CD4-positive, alpha-beta memory T cell (primary cell): ENCODE data around the gene DGUOK. TPM values are rescaled to one million over a fixed set of nuclear protein-coding genes. Genes with fewer than 3 reads are reported as not detected.
A peak's percentile ranks its signal among the peaks of the same experiment; 100 is the strongest.

Experiments used
- CTCF ChIA-PET: fragments of 350-600 bp; sonication (Branson Sonifier 250); formaldehyde crosslinking; loops from one replicate; lab custom pipeline; 2021; ENCODE audit warnings: inconsistent platforms; ENCODE audit not compliant: partially characterized antibody; lab: Charles Lee
- POLR2A ChIA-PET: fragments of 350-600 bp; sonication (Branson Sonifier 250); formaldehyde crosslinking; loops from one replicate; lab custom pipeline; 2021; ENCODE audit not compliant: partially characterized antibody; lab: Charles Lee
- DNase-seq, 5 donors: peaks; one replicate each; pipeline versions ENCODE4 v3.0.0 to v3.0.0-alpha.2; 2020 to 2022; ENCODE audit warnings: mixed read lengths in 1 of 5
- H3K27ac ChIP-seq: one replicate; pipeline ENCODE4 v1.7.0; 2013; ENCODE audit warnings: low read depth, low read length
- H3K27me3 ChIP-seq: 2 replicates; pipeline ENCODE4 v1.7.0; 2013; ENCODE audit warnings: mild to moderate bottlenecking, low read length, moderate library complexity; ENCODE audit not compliant: insufficient read depth
- H3K36me3 ChIP-seq: 2 replicates; pipeline ENCODE4 v1.7.0; 2013; ENCODE audit warnings: mild to moderate bottlenecking, low read length, moderate library complexity; ENCODE audit not compliant: insufficient read depth
- H3K4me1 ChIP-seq: 2 replicates; pipeline ENCODE4 v1.7.0; 2013; ENCODE audit warnings: mild to moderate bottlenecking, low read length, moderate library complexity; ENCODE audit not compliant: insufficient read depth
- H3K4me3 ChIP-seq, 2 donors: one replicate each; pipeline ENCODE4 v1.7.0; 2013; ENCODE audit warnings: low read length in 2 of 2, mild to moderate bottlenecking in 1 of 2
- H3K9me3 ChIP-seq, 2 donors: one replicate each; pipeline ENCODE4 v1.7.0; 2013; ENCODE audit warnings: low read length in 2 of 2, control low read depth in 1 of 2; ENCODE audit not compliant: control insufficient read depth in 1 of 2
- H3K27ac Mint-ChIP-seq, 7 donors: one replicate each; pipeline ENCODE4 v1.8.0; 2020 to 2021; ENCODE audit warnings: mixed read lengths in 7 of 7, mild to moderate bottlenecking in 6 of 7, inconsistent platforms in 3 of 7, moderate library complexity in 3 of 7
- H3K27me3 Mint-ChIP-seq, 2 donors: one replicate each; pipeline ENCODE4 v1.8.0; 2020 to 2021; ENCODE audit warnings: mixed read lengths in 2 of 2
- H3K36me3 Mint-ChIP-seq, 2 donors: one replicate each; pipeline ENCODE4 v1.8.0; 2020 to 2021; ENCODE audit warnings: mixed read lengths in 2 of 2, inconsistent platforms in 1 of 2, mild to moderate bottlenecking in 1 of 2
- H3K4me1 Mint-ChIP-seq, 4 donors: one replicate each; pipeline ENCODE4 v1.8.0; 2020 to 2021; ENCODE audit warnings: mixed read lengths in 4 of 4, mild to moderate bottlenecking in 1 of 4
- H3K4me3 Mint-ChIP-seq, 8 donors: one replicate each; pipeline ENCODE4 v1.8.0; 2020 to 2021; ENCODE audit warnings: mixed read lengths in 8 of 8, mild to moderate bottlenecking in 7 of 8, moderate library complexity in 6 of 8, inconsistent platforms in 3 of 8
- H3K9me3 Mint-ChIP-seq, 8 donors: one replicate each; pipeline ENCODE4 v1.8.0; 2020 to 2021; ENCODE audit warnings: mixed read lengths in 8 of 8, mild to moderate bottlenecking in 5 of 8, inconsistent platforms in 3 of 8, moderate library complexity in 1 of 8
- intact Hi-C: fragments of 100-400 bp; cut with micrococcal nuclease; formaldehyde crosslinking; loops from one replicate; pipeline ENCODE4 v1.15.1; 2023
- polyA plus RNA-seq, 2 donors: library from polyadenylated mRNA; unstranded; fragments of 300-500 nt; fragmentation: Illumina TruSeq; gene quantifications; one replicate each; pipeline ENCODE4 v1.2.3, GENCODE V29; 2021
- total RNA-seq, 2 experiments: library from RNA; stranded (reverse); gene quantifications; one replicate each; pipeline ENCODE4 v1.2.3, GENCODE V29; 2021

Gene DGUOK
- total and polyA plus RNA-seq, 4 experiments from 2014 or later, result 52.2 to 199 (median 120) TPM

DNA sequence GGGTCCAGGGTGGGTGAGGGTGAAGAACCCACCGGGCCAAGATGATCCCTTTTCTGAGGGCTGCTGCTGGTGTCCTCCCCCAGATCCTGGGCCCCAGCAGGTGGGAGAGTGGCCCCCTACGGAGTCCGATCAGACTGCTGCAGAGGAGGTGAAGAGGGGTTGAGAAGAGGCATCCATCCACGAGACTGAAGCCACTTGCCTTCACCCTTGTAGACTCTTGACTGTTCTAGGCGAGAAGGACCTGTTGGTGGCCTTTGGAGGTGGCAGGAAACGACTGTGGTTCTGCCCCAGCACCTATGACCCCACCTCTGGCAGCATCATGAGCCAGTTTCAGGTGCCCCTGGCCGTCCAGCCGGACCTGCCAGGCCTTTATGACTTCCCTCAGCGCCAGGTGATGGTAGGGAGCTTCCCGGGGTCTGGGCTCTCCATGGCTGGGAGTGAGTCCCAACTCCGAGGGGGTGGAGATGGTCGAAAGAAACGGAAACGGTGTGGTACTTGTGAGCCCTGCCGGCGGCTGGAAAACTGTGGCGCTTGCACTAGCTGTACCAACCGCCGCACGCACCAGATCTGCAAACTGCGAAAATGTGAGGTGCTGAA lies 59.5 kb downstream of the DGUOK start:
- H3K27me3 ChIP-seq, result no peaks in the 10 kb centered on the region
- POLR2A ChIA-PET, result interaction anchor here (0.6 to 5.0 kb wide), 16 partner anchors 9 to 249 kb away, joined by 3 to 34 read pairs (median 8); partner anchors contain the start of genes DGUOK, STAMBP and TPRKB
- Mint-ChIP-seq H3K27ac (peak overlapping the region; percentile 34 to 96 (median 87)), H3K27me3 (no peaks in the 10 kb centered on the region), H3K4me3 (peak overlapping the region; percentile 81 to 92 (median 84)), H3K4me1 (peaks cover 55 to 83% (median 67%) of the 10 kb centered on the region in 4 donors), H3K9me3 (peaks cover 0 to 3% (median 0%) of the 10 kb centered on the region in 8 donors), H3K36me3 (peaks cover 20 to 28% of the 10 kb centered on the region in 2 donors)
- CTCF ChIA-PET, result interaction anchor here (1.3 to 5.7 kb wide), 8 partner anchors 15 to 162 kb away, joined by 3 to 71 read pairs (median 22); partner anchors contain the start of gene STAMBP
- intact Hi-C loops, result loop anchor here (1.0 to 10.0 kb wide), 4 partner anchors 15 to 751 kb away; partner anchors contain the start of genes CCT7, DGUOK and PRADC1
- H3K27ac ChIP-seq, result peak overlapping the region; percentile 75
- H3K4me1 ChIP-seq, result peaks cover 71% of the 10 kb centered on the region
- peak overlapping the region; percentile 52 to 73 for H3K4me3 ChIP-seq
- H3K36me3 ChIP-seq, result no peaks in the 10 kb centered on the region
- peak; percentile 33 to 54 (median 43) for DNase-seq
- no peaks in the 10 kb centered on the region for H3K9me3 ChIP-seq

DNA sequence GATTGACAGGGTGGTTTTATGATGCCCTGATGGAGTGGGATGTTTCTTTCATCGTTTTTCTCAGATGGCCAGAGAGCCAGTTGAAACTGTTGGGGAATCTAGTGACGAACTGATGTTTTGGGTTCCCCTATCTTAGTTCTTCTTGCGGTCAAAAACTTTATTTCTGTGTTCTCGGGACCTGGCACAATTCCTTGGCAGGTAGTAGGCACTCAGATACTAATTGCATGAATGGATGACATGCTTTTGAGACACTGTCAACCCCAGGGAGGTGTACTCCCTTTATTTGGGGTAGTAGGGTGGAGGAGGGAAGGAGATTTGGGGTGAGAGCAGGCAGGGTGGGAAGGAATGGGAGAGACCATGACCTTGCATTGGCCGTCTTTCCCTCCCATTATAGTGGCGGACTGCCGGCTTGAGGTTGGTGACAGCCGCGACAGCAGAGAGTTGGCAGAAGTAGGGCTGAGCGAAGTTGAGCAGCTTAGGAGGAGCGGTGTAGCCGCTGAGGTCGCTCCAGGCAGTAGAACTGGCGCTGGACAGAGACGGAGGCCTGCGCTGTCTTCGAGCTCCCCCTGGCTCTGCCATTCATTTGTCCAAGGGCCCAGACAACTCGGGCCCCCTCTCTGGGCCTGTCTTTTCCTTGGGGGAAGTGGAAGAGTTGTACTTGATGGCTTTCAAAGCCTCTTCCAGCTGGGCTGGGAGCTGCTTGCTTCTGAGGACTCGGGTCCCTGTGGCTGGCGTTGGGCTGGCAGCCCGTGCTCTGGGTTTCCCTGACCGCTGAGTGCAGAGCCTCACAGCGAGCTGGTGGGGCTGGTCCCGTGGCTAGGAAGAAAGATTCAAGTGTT lies 60.6 kb downstream of the DGUOK start:
- DNase-seq, result peak in 3 of 5 donors; percentile 35 to 40 (median 36)
- Mint-ChIP-seq H3K9me3 (peaks cover 0 to 4% (median 1%) of the 10 kb centered on the region in 8 donors), H3K27me3 (no peaks in the 10 kb centered on the region), H3K36me3 (peaks cover 25 to 31% of the 10 kb centered on the region in 2 donors), H3K4me3 (peak overlapping the region; percentile 81 to 92 (median 84)), H3K4me1 (peaks cover 52 to 80% (median 64%) of the 10 kb centered on the region in 4 donors), H3K27ac (peak overlapping the region; percentile 66 to 96 (median 87))
- intact Hi-C loops, result loop anchor here (1.0 to 10.0 kb wide), 5 partner anchors 17 to 753 kb away; partner anchors contain the start of genes CCT7 and PRADC1
- H3K36me3 ChIP-seq, result no peaks in the 10 kb centered on the region
- ChIA-PET POLR2A (interaction anchor here (0.6 to 5.0 kb wide), 16 partner anchors 8 to 162 kb away, joined by 3 to 34 read pairs (median 8); partner anchors contain the start of genes DGUOK and STAMBP), CTCF (interaction anchor here (0.6 to 5.7 kb wide), 23 partner anchors 8 to 165 kb away, joined by 3 to 71 read pairs (median 5); partner anchors contain the start of gene STAMBP)
- H3K4me3 ChIP-seq, result peak overlapping the region; percentile 50 to 73
- H3K27me3 ChIP-seq, result no peaks in the 10 kb centered on the region
- no peaks in the 10 kb centered on the region for H3K9me3 ChIP-seq
- peaks cover 74% of the 10 kb centered on the region for H3K4me1 ChIP-seq
- H3K27ac ChIP-seq, result peak overlapping the region; percentile 75

GRCh38 chr2:73987948-73988700 lies 61.4 kb downstream of the DGUOK start:
- Mint-ChIP-seq H3K27ac (peak overlapping the region; percentile 30 to 96 (median 85)), H3K27me3 (no peaks in the 10 kb centered on the region), H3K36me3 (peaks cover 25 to 32% of the 10 kb centered on the region in 2 donors), H3K9me3 (peaks cover 0 to 4% (median 1%) of the 10 kb centered on the region in 8 donors), H3K4me3 (peak overlapping the region; percentile 81 to 92 (median 84)), H3K4me1 (peaks cover 49 to 79% (median 64%) of the 10 kb centered on the region in 4 donors)
- no peaks in the 10 kb centered on the region for H3K9me3 ChIP-seq
- ChIA-PET POLR2A (interaction anchor here (0.6 to 5.0 kb wide), 14 partner anchors 9 to 161 kb away, joined by 3 to 34 read pairs (median 5); partner anchors contain the start of genes DGUOK and STAMBP), CTCF (interaction anchor here (0.6 to 5.7 kb wide), 19 partner anchors 9 to 165 kb away, joined by 3 to 71 read pairs (median 5); partner anchors contain the start of gene STAMBP)
- no peak for DNase-seq
- intact Hi-C loops, result loop anchor here (1.0 to 10.0 kb wide), 5 partner anchors 17 to 753 kb away; partner anchors contain the start of genes CCT7 and PRADC1
- peak overlapping the region; percentile 50 to 73 for H3K4me3 ChIP-seq
- H3K27me3 ChIP-seq, result no peaks in the 10 kb centered on the region
- peaks cover 76% of the 10 kb centered on the region for H3K4me1 ChIP-seq
- H3K36me3 ChIP-seq, result no peaks in the 10 kb centered on the region
- H3K27ac ChIP-seq, result peak overlapping the region; percentile 75

GRCh38 chr2:73989972-73990371 lies 63.3 kb downstream of the DGUOK start:
- ChIA-PET CTCF (interaction anchor here (5.7 kb wide), 1 partner anchor 80 kb away, joined by 71 read pairs; no protein-coding TSS in a partner anchor), POLR2A (no interaction called here)
- Mint-ChIP-seq H3K27ac (peak overlapping the region in 3 of 7 donors; percentile 31 to 66 (median 41)), H3K27me3 (no peaks in the 10 kb centered on the region), H3K4me3 (peak overlapping the region in 2 of 8 donors; percentile 39 to 57), H3K36me3 (peaks cover 25 to 36% of the 10 kb centered on the region in 2 donors), H3K9me3 (peaks cover 0 to 4% (median 1%) of the 10 kb centered on the region in 8 donors), H3K4me1 (peaks cover 54 to 83% (median 71%) of the 10 kb centered on the region in 4 donors)
- no peaks in the 10 kb centered on the region for H3K36me3 ChIP-seq
- intact Hi-C loops, result loop anchor here (10.0 kb wide), 1 partner anchor 755 kb away; the partner anchor contains the start of genes CCT7 and PRADC1
- H3K4me1 ChIP-seq, result peaks cover 79% of the 10 kb centered on the region
- no peak overlapping the region for H3K4me3 ChIP-seq
- H3K27ac ChIP-seq, result no peak overlapping the region
- no peaks in the 10 kb centered on the region for H3K27me3 ChIP-seq
- no peak for DNase-seq
- H3K9me3 ChIP-seq, result no peaks in the 10 kb centered on the region

DNA sequence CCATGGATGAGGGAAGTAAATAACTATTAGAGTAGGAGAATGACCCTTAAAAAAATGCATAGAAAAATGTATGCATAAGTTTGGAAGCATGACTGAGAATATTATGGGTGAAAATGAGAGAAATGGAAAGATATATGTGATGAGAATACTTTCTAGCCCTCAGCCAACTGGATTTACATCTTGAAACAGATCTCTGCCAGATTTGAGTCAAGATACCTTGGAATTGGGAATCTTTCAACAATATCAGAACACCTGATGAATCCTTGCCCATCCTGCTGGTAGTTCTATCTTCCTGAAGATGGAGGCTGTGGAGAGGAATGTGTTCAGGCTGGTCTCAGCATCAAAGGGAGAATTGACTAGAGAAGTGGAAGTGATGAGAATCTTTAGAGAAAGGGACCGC lies 63.9 kb downstream of the DGUOK start:
- H3K36me3 Mint-ChIP-seq, result peaks cover 25 to 35% of the 10 kb centered on the region in 2 donors

DNA sequence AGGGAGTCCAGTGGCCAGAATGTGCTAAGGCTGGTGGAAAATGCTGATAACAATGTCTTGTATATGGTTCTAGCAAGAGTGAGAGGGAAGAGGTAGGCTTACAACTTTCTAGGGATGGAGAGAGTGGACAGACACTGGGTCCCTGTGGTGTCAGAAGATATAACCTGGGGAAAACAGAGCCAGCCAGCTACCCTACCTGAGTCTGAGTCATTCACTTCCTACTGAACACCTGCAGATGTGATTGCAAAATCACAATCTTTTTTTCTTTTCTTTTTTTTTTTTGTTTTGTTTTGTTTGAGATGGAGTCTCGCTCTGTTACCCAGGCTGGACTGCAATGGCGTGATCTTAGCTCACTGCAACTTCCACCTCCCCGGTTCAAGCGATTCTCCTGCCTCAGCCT lies 65.4 kb downstream of the DGUOK start:
- no peak overlapping the region for H3K4me3 ChIP-seq
- DNase-seq, result no peak
- no peaks in the 10 kb centered on the region for H3K27me3 Mint-ChIP-seq
- H3K36me3 Mint-ChIP-seq, result peaks cover 25 to 29% of the 10 kb centered on the region in 2 donors
- H3K27me3 ChIP-seq, result no peaks in the 10 kb centered on the region
- no peaks in the 10 kb centered on the region for H3K36me3 ChIP-seq
- ChIA-PET POLR2A (interaction anchor here (0.7 kb wide), 1 partner anchor 505 kb away, joined by 3 read pairs; no protein-coding TSS in a partner anchor), CTCF (no interaction called here)
- H3K9me3 Mint-ChIP-seq, result peaks cover 0 to 4% (median 1%) of the 10 kb centered on the region in 8 donors
- H3K4me3 Mint-ChIP-seq, result peak overlapping the region in 2 of 8 donors; percentile 24 to 50
- H3K4me1 ChIP-seq, result peaks cover 82% of the 10 kb centered on the region
- H3K27ac Mint-ChIP-seq, result peak overlapping the region in 1 of 7 donors; percentile 6
- H3K27ac ChIP-seq, result no peak overlapping the region
- intact Hi-C loops, result no loop called here
- no peaks in the 10 kb centered on the region for H3K9me3 ChIP-seq
- H3K4me1 Mint-ChIP-seq, result peaks cover 50 to 73% (median 64%) of the 10 kb centered on the region in 4 donors

More for the DNA sequence above, 63.9 kb downstream of the DGUOK start:
- Histone ChIP-seq H3K9me3 (no peaks in the 10 kb centered on the region), H3K27me3 (no peaks in the 10 kb centered on the region), H3K4me3 (no peak overlapping the region), H3K27ac (no peak overlapping the region), H3K36me3 (no peaks in the 10 kb centered on the region), H3K4me1 (peaks cover 85% of the 10 kb centered on the region)
- intact Hi-C loops, result no loop called here
- Mint-ChIP-seq H3K27ac (peak overlapping the region in 3 of 7 donors; percentile 31 to 80 (median 43)), H3K4me3 (peak overlapping the region in 2 of 8 donors; percentile 9 to 39), H3K27me3 (no peaks in the 10 kb centered on the region), H3K9me3 (peaks cover 0 to 4% (median 1%) of the 10 kb centered on the region in 8 donors), H3K4me1 (peaks cover 54 to 82% (median 71%) of the 10 kb centered on the region in 4 donors)
- no peak for DNase-seq
- ChIA-PET POLR2A (no interaction called here), CTCF (interaction anchor here (5.7 kb wide), 1 partner anchor 81 kb away, joined by 71 read pairs; no protein-coding TSS in a partner anchor)
